ENCODE data around the gene CLSTN2.

- TF ChIP-seq CTCF (IDR thresholded peaks at IDR 0.05; ENCODE audit: poor library complexity): no peak
- no peak for TF ChIP-seq EZH2 (IDR thresholded peaks at IDR 0.05; ENCODE audit: borderline replicate concordance)
- TF ChIP-seq EZH2phosphoT487 (IDR thresholded peaks at IDR 0.05; ENCODE audit: low read depth, severe bottlenecking, unreplicated experiment): no peak
Observed at GRCh38 chr3:140358686-140359085, 423.7 kb downstream of the CLSTN2 start.

All from hepatocyte (in vitro differentiated cells).